IMR-90 (cell line): Measurements from ENCODE around the gene PPP1R9B. TPM values are rescaled to one million over a fixed set of nuclear protein-coding genes. Genes with fewer than 3 reads are reported as not detected.

Source experiments
- ATAC-seq: fragments of 200-7000 bp; cut with Tn5 transposase; 2 replicates; pipeline ENCODE4 v1.9.1; 2020; ENCODE audit warnings: low read depth, mild to moderate bottlenecking, moderate library complexity
- BruUV-seq: library from RNA; stranded (reverse); fragments of 400-500 nt; replicated peaks from 2 replicates; lab custom pipeline; 2021; lab: Mats Ljungman, UMichigan
- CTCF ChIA-PET: fragments of 300-600 bp; formaldehyde crosslinking; extraction: SDS; loops from one replicate; lab custom pipeline; 2021; ENCODE audit warnings: antibody characterized with exemption; lab: Yijun Ruan, JAX
- POLR2A ChIA-PET: fragments of 300-600 bp; sonication (Branson Sonifier 250); formaldehyde crosslinking; loops from one replicate; lab custom pipeline; 2022; ENCODE audit warnings: antibody characterized with exemption; ENCODE audit not compliant: unreplicated experiment; lab: Charles Lee
- DNase-seq: peaks from one replicate; pipeline ENCODE4 v3.0.0; 2013
- H2AFZ ChIP-seq: replicated peaks from 2 replicates; pipeline ENCODE3; 2013; ENCODE audit warnings: low read length, mild to moderate bottlenecking; ENCODE audit not compliant: poor library complexity
- H2AK5ac ChIP-seq: 2 replicates; pipeline ENCODE4 v1.6.1; 2013; ENCODE audit warnings: low read depth, low read length, inconsistent platforms
- H2AK9ac ChIP-seq: replicated peaks from 2 replicates; pipeline ENCODE3; 2013; ENCODE audit warnings: mild to moderate bottlenecking, low read depth, low read length, moderate library complexity; ENCODE audit not compliant: poor library complexity
- H2BK120ac ChIP-seq: 2 replicates; pipeline ENCODE4 v1.6.1; 2013; ENCODE audit warnings: low read depth, low read length, inconsistent platforms
- H2BK15ac ChIP-seq: 3 replicates; pipeline ENCODE4 v1.6.1; 2013; ENCODE audit warnings: low read depth, low read length, inconsistent platforms
- H2BK20ac ChIP-seq: 2 replicates; pipeline ENCODE4 v1.6.1; 2013; ENCODE audit warnings: low read depth, mild to moderate bottlenecking, inconsistent platforms, low read length, moderate library complexity
- H2BK5ac ChIP-seq: 2 replicates; pipeline ENCODE4 v1.6.1; 2013; ENCODE audit warnings: mild to moderate bottlenecking, low read depth, low read length, inconsistent platforms; ENCODE audit not compliant: poor library complexity, severe bottlenecking
- H3K14ac ChIP-seq: replicated peaks from 2 replicates; pipeline ENCODE4 v1.6.1; 2013; ENCODE audit warnings: low read depth, low read length, inconsistent platforms
- H3K18ac ChIP-seq: 2 replicates; pipeline ENCODE4 v1.6.1; 2013; ENCODE audit warnings: low read depth, low read length, control low read depth
- H3K23ac ChIP-seq: 2 replicates; pipeline ENCODE4 v1.6.1; 2013; ENCODE audit warnings: low read depth, low read length, inconsistent platforms
- H3K27ac ChIP-seq: 2 replicates; pipeline ENCODE4 v1.5.1; 2013; ENCODE audit warnings: mild to moderate bottlenecking, control low read depth, low read length; ENCODE audit not compliant: insufficient read depth
- H3K27me3 ChIP-seq: 2 replicates; pipeline ENCODE4 v1.6.1; 2013; ENCODE audit warnings: low read length; ENCODE audit not compliant: control insufficient read depth, insufficient read depth
- H3K36me3 ChIP-seq: 2 replicates; pipeline ENCODE4 v1.6.1; 2013; ENCODE audit warnings: low read length, mixed read lengths; ENCODE audit not compliant: control insufficient read depth, insufficient read depth
- H3K4ac ChIP-seq: 2 replicates; pipeline ENCODE4 v1.6.1; 2013; ENCODE audit warnings: low read depth, low read length, inconsistent platforms
- H3K4me1 ChIP-seq: 2 replicates; pipeline ENCODE4 v1.6.1; 2013; ENCODE audit warnings: low read length, mixed read lengths; ENCODE audit not compliant: control insufficient read depth, insufficient read depth
- H3K4me2 ChIP-seq: 2 replicates; pipeline ENCODE4 v1.6.1; 2013; ENCODE audit warnings: low read depth, mild to moderate bottlenecking, control low read depth, low read length, moderate library complexity
- H3K4me3 ChIP-seq: 2 replicates; pipeline ENCODE4 v1.5.1; 2013; ENCODE audit warnings: low read depth, mild to moderate bottlenecking, control low read depth, low read length, moderate library complexity; ENCODE audit not compliant: insufficient read depth
- H3K56ac ChIP-seq: 2 replicates; pipeline ENCODE4 v1.6.1; 2013; ENCODE audit warnings: low read length, inconsistent platforms; ENCODE audit not compliant: insufficient read depth; ENCODE audit errors: extremely low read depth
- H3K79me1 ChIP-seq, 2 experiments: 2 replicates each; pipeline ENCODE4 v1.6.1; 2013; ENCODE audit warnings: low read length in 2 of 2, inconsistent platforms in 1 of 2, low read depth in 1 of 2
- H3K9ac ChIP-seq: 2 replicates; pipeline ENCODE4 v1.6.1; 2013; ENCODE audit warnings: low read depth, low read length, control low read depth
- H3K9me1 ChIP-seq: 2 replicates; pipeline ENCODE4 v1.6.1; 2013; ENCODE audit warnings: low read length, inconsistent platforms; ENCODE audit not compliant: insufficient read depth
- H3K9me3 ChIP-seq: 2 replicates; pipeline ENCODE4 v1.6.1; 2013; ENCODE audit warnings: low read length; ENCODE audit not compliant: control insufficient read depth, insufficient read depth
- H4K20me1 ChIP-seq: 2 replicates; pipeline ENCODE4 v1.6.1; 2013; ENCODE audit warnings: low read length, inconsistent platforms; ENCODE audit not compliant: insufficient read depth
- H4K5ac ChIP-seq: 2 replicates; pipeline ENCODE4 v1.6.1; 2013; ENCODE audit warnings: mild to moderate bottlenecking, low read depth, low read length, control low read depth
- H4K8ac ChIP-seq, 2 experiments: 2 replicates each; pipeline ENCODE4 v1.6.1; 2013; ENCODE audit warnings: low read depth in 2 of 2, low read length in 2 of 2, control low read depth in 1 of 2, inconsistent platforms in 1 of 2
- H4K91ac ChIP-seq: 2 replicates; pipeline ENCODE4 v1.6.1; 2013; ENCODE audit warnings: low read depth, low read length, inconsistent platforms; ENCODE audit not compliant: insufficient read depth
- BHLHE40 ChIP-seq: fragments of 150-350 bp; IDR thresholded peaks from 2 replicates; pipeline ENCODE4 v1.6.1; 2016; ENCODE audit warnings: mild to moderate bottlenecking, low read depth, low read length
- CEBPB ChIP-seq: IDR thresholded peaks from 2 replicates; pipeline ENCODE4 v1.6.1; 2012; ENCODE audit warnings: low read depth, low read length, improper control_type of control experiment
- FOS ChIP-seq: fragments of 150-350 bp; IDR thresholded peaks from 2 replicates; pipeline ENCODE4 v1.6.1; 2016; ENCODE audit warnings: low read depth, low read length
- MAZ ChIP-seq: IDR thresholded peaks from 2 replicates; pipeline ENCODE4 v1.6.1; 2012; ENCODE audit warnings: low read depth, mild to moderate bottlenecking, low read length, improper control_type of control experiment, moderate library complexity, borderline replicate concordance
- NFE2L2 ChIP-seq: fragments of 150-350 bp; IDR thresholded peaks from 2 replicates; pipeline ENCODE4 v1.6.1; 2016; ENCODE audit warnings: low read depth, mild to moderate bottlenecking, low read length
- RCOR1 ChIP-seq: IDR thresholded peaks from 2 replicates; pipeline ENCODE4 v1.6.1; 2012; ENCODE audit warnings: mild to moderate bottlenecking, low read length, improper control_type of control experiment; ENCODE audit not compliant: insufficient replicate concordance
- WGBS, 2 experiments: methylation state at CpG; one replicate each; pipeline versions ENCODE4 v1.1.5 to v1.1.7; 2013; ENCODE audit warnings: missing lambda C conversion rate in 2 of 2; ENCODE audit not compliant: insufficient read length in 1 of 2; ENCODE audit errors: extremely low coverage in 2 of 2; 5-methylcytosine and 5-hydroxymethylcytosine counted together
- dilution Hi-C: fragments of 300-500 bp; cut with HindIII; formaldehyde crosslinking; loops from one replicate; pipeline ENCODE4 v1.14.3; 2018; ENCODE audit warnings: low sequenced_read_pairs; ENCODE audit not compliant: unreplicated experiment
- in situ Hi-C: fragments of 300-500 bp; cut with MboI; formaldehyde crosslinking; loops from 3 replicates; pipeline ENCODE4 v1.14.3; 2019; ENCODE audit warnings: low sequenced_read_pairs, inconsistent platforms, mixed read lengths
- intact Hi-C: fragments of 100-400 bp; cut with micrococcal nuclease; formaldehyde crosslinking; loops from 2 replicates; pipeline ENCODE4 v1.10.0; 2022
- polyA plus RNA-seq, 3 experiments: library from polyadenylated mRNA; depleted of rRNA; stranded (reverse); fragments of >200 nt; gene quantifications; 2 replicates each; pipeline ENCODE4 v1.2.3, GENCODE V29; 2012; ENCODE audit warnings: low replicate concordance in 1 of 3
- total RNA-seq: library from RNA; depleted of rRNA; stranded (reverse); fragments of >200 nt; gene quantifications from 2 replicates; pipeline ENCODE4 v1.2.3, GENCODE V29; 2012

Gene PPP1R9B
- total and polyA plus RNA-seq, 2 of the 4 experiments (the other 2 are of a cell fraction): 23.0 to 28.0 TPM

- H3K36me3 ChIP-seq: peaks cover 35% of the 10 kb centered on the region; the same call in 1 of the 2 replicates
- no peak overlapping the region for H4K5ac ChIP-seq
- no peak overlapping the region for H4K91ac ChIP-seq
- no peak overlapping the region for H3K27ac ChIP-seq
- H3K9ac ChIP-seq: no peak overlapping the region
- no peak overlapping the region for H2AK5ac ChIP-seq
- ChIA-PET POLR2A (no interaction called here), CTCF (no interaction called here)
- H2AK9ac ChIP-seq: no peak overlapping the region
- in situ Hi-C loops (no loop called here), intact Hi-C loops (no loop called here), dilution Hi-C loops (no loop called here)
- no peak overlapping the region for H3K56ac ChIP-seq
- no peaks in the 10 kb centered on the region for H3K79me1 ChIP-seq
- H4K20me1 ChIP-seq: no peaks in the 10 kb centered on the region
- DNase-seq: no peak
- BruUV-seq: no TSS peak
- peaks cover 3% of the 10 kb centered on the region for H3K4me1 ChIP-seq
- H3K4me2 ChIP-seq: no peak overlapping the region
- H3K4ac ChIP-seq: no peak overlapping the region
- ATAC-seq: no peak
- 98% methylated on average over 13 of the region's 19 CpGs; no CpG with 5 or more reads in 1 of the 2 experiments for WGBS, 2 experiments
- H3K18ac ChIP-seq: no peak overlapping the region
- no peak overlapping the region for H2BK120ac ChIP-seq
- H4K8ac ChIP-seq: no peak overlapping the region
- no peaks in the 10 kb centered on the region for H3K9me3 ChIP-seq
- H2BK20ac ChIP-seq: no peak overlapping the region
- peaks cover 6% of the 10 kb centered on the region for H3K9me1 ChIP-seq
- no peak overlapping the region for H3K14ac ChIP-seq
- no peak overlapping the region for H2AFZ ChIP-seq
- no peaks in the 10 kb centered on the region for H3K27me3 ChIP-seq
- H2BK5ac ChIP-seq: no peak overlapping the region
- no peak for TF ChIP-seq CEBPB
- TF ChIP-seq NFE2L2: no peak
- TF ChIP-seq MAZ: no peak
- TF ChIP-seq BHLHE40: no peak
- no peak for TF ChIP-seq RCOR1
- TF ChIP-seq FOS: no peak
- no peak overlapping the region for H2BK15ac ChIP-seq
- H3K4me3 ChIP-seq: no peak overlapping the region
- H3K23ac ChIP-seq: no peak overlapping the region
Measured at GRCh38 chr17:50109785-50110184, 40.7 kb downstream of the PPP1R9B start.
